HG03342 (cell line): ENCODE measurements around the gene SRP68.
"Not testable (repeated sequence)": the region's sequence is repeated elsewhere in the genome, so short reads cannot be mapped to it uniquely, and the experiment has no call there.

Experiments
- ATAC-seq: cut with Tn5 transposase; IDR thresholded peaks from one replicate; pipeline ENCODE4 v1.9.1; 2021; ENCODE audit warnings: mild to moderate bottlenecking, moderate library complexity; ENCODE audit not compliant: unreplicated experiment

The SRP68 gene

DNA sequence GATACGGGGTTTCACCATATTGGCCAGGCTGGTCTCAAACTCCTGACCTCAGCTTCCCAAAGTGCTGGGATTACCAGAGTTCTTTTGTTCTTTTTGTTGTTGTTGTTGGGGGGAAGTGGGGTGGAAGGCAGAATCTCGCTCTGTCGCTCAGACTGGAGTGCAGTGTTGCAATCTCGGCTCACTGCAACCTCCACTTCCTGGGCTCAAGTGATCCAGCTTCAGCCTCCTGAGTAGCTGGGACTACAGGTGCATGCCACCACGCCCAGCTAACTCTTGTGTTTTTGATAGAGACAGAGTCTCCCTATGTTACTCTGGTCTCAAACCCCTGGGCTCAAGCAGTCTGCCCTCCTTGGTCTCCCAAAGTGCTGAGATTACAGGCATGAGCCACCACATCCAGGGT is 6.1 kb upstream of the SRP68 start:
- not testable (repeated sequence) for ATAC-seq

DNA sequence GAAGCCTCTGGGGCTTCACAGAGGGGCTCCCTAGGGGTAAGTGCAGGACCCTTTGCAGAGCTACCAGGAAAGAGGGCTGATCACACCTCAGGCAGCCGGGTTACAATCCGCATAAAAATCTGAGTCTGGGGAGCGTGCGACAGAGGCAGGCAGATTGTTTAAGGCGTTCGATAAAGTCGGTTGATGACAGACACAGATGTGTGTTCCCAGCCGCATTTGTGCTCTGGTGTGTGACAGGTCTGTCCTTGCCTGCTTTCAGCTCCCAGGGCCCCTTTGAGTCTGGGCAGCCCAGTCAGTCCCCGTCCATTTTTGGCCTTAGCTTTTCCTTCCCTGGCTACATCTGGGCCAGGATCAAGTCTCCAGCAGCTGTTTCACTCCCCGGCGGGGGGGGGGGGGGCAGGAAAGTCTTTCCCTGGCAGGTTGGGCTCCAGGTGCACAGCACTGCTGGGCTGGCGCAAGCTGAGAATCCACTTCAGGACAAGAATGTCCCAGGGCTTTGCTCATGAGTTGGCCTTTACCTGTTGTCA is 5.3 kb upstream of the SRP68 start:
- ATAC-seq = no peak

DNA sequence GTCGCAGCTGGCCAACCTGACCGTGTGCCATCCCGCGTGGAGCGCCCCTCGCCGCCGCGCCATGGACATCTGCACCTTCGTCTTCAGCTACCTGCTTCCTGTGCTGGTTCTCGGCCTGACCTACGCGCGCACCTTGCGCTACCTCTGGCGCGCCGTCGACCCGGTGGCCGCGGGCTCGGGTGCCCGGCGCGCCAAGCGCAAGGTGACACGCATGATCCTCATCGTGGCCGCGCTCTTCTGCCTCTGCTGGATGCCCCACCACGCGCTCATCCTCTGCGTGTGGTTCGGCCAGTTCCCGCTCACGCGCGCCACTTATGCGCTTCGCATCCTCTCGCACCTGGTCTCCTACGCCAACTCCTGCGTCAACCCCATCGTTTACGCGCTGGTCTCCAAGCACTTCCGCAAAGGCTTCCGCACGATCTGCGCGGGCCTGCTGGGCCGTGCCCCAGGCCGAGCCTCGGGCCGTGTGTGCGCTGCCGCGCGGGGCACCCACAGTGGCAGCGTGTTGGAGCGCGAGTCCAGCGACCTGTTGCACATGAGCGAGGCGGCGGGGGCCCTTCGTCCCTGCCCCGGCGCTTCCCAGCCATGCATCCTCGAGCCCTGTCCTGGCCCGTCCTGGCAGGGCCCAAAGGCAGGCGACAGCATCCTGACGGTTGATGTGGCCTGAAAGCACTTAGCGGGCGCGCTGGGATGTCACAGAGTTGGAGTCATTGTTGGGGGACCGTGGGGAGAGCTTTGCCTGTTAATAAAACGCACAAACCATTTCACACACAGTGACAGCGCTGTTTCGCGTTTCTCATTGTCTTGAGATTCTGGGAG is 4.7 kb upstream of the SRP68 start:
- ATAC-seq = no peak

DNA sequence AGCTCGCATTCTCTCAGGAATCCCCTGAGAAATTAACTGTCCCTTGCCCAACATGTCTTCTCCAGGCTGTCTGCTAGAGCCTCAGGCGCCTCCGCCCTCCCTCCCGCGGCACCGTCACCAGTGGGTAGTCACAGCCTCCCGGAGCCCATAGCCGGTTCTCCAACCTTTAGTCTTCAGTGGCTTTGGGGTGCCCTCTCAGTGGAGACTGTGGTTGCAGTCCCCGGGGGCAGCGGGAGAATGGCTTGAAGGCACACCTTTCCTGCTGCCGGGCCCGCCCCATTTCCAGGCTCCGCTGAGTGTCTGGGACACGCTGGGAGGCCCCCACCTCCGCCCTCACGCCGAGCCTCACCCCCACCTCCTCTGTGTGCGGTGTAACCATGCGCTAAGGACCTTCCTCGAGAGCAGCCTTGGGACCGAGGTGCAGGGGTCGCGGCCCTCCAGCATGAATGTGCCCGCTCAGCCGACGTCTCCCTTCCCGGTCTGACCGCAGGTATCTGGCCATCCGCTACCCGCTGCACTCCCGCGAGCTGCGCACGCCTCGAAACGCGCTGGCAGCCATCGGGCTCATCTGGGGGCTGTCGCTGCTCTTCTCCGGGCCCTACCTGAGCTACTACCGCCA is 3.9 kb upstream of the SRP68 start:
- no peak for ATAC-seq

DNA sequence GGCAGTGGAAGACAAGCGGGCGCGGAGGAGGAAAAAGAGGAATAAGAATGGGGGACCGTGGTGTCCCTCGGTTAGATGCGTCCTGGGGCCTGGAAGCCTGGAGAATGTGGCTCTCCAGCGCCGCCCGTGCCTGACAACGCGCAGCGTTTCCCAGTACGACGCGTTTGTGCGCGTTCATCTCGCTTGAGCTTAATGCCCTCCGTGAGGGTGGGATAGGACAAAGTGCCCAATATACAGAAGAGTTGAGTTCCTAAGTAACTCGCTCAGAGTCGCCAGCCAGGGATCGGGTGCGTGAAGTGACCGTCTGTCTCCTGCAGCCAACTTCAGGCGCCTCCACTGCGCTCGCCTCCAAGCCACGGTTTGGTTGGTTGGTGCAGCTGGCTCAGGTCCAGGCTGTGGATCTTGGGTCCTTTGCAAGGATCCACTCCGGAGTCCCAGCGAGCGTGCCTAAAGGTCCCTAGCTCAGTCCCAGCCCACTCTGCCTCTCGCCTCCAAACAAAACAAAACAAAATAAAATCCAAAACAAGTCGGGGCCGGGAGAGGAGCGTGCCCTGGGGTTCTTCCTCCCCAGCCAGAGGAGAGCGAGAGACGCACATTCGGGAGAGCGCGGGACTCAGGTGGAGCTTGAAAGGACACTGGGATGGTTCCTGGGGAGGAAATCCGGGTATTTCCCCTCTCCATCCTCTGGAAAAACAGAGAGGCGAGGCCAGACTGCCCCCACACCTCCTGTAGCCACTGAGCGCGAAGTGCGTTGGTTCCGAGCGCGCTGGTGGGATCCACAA is 3.2 kb upstream of the SRP68 start:
- ATAC-seq = no peak

DNA sequence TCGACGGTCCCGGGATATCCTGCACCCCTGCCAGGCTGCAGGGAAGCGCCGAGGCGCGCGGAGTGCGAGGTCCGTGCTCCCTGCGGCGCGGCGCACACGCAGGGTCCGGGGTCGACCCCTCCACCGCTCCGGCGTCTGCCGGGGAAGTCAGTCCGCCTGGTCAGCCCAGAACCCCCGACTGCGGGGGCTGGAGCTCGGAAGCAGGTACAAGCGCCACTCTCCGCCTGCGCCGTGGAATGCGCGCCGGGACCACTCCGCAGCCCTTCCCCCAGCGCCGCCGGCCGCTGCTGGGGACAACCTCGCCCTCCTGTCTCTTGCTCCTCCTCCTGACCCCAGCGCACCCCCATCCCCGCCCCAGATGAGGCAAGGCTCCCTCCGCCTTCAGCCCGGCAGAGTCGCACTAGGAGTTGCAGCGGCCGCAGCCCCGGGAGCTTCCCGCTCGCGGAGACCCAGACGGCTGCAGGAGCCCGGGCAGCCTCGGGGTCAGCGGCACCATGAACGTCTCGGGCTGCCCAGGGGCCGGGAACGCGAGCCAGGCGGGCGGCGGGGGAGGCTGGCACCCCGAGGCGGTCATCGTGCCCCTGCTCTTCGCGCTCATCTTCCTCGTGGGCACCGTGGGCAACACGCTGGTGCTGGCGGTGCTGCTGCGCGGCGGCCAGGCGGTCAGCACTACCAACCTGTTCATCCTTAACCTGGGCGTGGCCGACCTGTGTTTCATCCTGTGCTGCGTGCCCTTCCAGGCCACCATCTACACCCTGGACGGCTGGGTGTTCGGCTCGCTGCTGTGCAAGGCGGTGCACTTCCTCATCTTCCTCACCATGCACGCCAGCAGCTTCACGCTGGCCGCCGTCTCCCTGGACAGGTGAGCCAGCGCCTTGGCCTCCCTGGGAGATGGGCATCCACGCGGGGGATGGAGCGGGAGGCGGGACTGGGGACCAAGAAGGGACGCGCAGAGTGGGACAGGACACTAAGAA is 2.4 kb upstream of the SRP68 start, which contains the start of gene GALR2:
TSS of gene GALR2 (plus strand) at position 392 of the 974 bp plus-strand sequence. CDS start at position 495, 103 bp downstream.
- ATAC-seq = no peak

DNA sequence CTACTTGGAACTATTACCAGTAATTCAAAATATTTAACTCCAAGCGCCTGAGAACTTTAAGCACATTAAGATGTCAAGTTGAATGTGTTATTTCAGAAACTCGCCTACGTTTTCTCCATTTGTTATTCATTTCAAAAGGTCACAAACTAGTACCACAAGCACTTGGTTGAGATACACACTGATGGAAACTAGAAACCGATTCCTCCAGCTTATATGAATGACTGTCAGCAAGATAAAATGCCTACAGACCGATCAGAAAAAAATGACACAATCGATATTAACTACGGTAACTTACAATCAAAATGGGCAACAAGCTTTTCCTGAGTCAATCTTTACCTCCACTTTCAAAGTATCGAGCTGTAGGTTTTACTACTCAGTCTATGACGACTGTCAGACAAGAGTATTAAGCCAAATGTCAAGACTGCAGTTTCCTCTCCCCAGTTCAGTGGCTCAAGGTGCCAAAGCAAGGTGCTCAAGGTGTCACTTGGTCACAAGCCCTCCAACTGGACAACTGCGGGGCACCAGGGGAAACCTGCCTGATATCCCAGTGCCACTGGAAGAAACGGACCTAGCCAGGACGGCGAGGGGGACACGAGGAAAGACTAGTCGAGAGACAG is 678 bp downstream of the SRP68 start:
- ATAC-seq = no peak

DNA sequence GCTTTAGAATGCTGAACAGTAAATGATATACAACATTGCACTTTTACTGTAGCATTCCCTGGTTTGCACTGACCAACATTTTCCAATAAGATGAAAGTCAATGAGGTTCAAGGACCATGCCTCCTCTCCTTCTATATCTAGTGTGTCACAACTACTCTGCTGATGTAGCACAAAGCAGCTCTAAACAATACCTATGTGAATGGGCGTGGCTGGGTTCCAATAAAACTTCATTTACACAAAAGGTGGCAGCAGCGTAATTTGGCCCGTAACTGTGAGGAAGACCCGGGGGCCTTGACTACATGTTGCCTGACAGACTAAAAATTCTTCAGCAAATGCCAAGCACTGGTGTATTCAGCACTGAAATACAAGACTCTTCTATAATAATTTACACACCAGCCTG is 6.5 kb downstream of the SRP68 start:
- ATAC-seq = no peak

DNA sequence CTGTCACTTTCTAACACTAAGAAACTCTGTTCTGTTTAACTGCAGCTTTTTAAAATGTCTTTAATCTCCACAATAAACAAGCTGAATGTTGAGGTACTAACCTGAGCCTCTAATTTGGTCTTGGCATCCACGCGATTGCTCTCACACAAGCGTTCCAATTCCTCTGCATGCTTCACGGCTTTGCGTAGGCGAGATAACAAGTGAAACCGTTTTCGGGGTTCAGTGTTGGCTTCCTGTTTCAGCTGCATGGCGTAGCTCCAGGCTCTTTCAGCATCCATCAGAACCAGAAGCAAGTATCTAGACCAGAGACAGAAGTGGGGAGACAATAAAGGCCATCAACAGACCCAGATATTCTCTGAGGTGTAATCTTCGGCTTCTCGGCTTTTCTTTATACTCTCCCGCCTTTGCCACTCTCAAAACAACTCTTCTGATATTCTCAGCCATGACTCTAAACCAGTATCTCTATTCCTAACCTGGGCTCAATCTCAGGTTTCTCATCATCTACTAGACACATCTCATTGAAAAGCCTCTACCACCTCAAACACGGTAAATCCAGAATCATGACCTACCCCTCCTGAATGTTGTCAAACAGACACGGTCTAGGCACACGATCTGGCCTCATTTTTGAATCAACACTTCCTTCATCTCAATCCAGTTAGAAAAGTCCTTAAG is 8.3 kb downstream of the SRP68 start:
- ATAC-seq = no peak

DNA sequence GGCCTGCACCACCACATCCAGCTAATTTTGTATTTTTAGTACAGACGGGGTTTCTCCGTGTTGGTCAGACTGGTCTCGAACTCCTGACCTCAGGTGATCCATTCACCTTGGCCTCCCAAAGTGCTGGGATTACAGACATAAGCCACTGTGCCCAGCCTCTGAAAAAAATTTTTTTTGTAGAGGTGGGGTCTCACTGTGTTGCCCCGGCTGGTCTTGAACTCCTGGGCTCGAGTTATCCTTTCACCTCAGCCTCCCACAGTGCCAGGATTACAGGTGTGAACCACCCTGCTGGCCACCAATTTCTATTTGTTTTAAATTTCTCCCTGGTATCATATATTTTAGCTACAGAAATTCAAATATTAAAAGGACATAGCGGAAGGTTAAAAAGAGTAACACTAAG is 14.1 kb downstream of the SRP68 start:
- not testable (repeated sequence) for ATAC-seq

DNA sequence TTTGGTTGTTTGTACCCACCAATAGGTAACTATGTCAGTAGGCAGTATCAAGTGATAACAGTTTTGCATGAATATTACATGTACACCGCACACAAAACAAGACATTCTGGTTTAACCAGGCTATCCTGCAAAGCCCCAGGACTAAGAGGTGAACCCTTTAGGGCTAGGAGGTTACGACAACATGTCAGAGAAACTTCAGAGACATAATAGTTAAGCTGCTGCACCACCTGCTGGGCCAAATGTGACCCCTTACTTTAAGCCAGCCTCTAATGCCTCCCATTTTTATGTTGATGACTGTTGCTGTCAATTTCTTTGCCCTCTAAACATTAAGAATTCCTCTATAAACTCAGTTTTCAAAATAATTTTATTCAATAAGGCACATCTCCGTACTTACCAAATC is 15.4 kb downstream of the SRP68 start:
- ATAC-seq = no peak

DNA sequence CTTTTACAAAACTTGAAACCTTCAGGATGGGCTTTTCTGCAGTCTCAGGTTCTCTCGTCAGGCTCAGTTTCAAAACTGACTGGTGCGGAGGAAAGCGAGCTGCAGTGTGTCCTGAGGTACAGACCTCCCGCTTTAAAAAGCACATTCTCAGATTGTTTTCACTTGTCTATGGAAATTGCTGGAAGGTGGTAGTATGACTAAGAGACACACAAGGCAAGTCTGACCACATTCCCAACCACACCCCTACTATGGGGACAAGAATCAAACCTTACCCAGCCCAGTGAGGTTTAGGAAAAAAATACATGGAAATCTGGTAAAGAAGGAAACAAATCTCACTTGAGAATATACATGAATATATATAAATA is 18.2 kb downstream of the SRP68 start:
- ATAC-seq = no peak

DNA sequence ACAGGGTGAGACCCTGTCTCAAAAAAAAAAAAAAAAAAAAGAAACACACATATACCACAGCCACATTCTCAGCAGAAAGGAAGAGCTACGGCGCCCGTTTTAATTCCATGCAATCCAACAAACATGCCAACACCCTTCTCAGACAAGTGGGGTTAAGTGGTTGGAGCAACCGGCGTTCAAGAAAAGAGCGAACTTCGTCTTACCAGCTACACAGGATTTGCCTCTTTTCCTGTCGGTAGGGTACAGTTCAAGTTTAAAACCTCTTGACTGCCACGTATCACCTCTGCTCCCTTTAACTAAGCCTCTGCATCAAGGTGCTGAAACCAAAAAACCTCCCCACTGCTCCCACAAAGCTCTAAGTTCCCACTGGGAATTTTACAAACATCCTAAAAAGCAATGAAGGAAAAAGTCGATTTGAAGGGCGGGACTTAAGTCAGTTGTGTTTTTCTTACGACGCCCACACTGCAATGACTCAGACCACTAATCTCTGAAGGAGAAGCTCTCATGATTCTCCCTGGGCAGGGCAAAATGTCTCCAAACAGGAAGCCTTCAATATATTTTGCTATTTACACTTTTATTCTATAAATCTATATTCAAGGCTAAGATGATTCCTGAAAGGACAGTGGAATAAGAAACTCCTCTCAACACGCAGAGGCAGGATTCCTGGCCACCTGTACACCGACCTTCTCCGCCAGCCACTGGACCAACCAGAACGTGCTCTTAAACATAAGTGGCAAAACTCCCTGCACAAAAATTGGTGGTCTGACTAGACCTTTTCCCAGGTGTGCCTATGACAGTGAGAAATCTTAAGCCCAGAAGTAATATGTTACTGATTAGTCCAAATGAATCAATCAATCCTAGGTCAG is 18.8 kb downstream of the SRP68 start:
- no peak for ATAC-seq

DNA sequence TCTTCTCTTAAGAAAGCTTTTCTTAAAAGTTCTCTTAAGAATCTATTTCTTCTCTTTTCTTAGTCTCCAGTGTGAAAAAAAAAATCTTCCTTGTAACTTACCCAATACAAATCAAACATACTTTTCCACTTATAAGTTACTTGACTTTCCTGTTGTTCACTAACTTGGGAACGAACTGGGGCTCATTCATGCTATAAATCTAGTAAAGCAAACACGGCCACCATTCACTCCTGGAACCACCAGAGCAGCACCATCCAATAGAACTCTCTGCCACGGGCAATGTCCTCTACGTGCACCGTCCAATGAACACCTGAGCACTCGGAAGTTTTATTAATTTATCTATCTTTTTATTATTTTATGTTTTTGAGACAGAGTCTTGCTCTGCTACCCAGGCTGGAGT is 20.8 kb downstream of the SRP68 start:
- no peak for ATAC-seq

DNA sequence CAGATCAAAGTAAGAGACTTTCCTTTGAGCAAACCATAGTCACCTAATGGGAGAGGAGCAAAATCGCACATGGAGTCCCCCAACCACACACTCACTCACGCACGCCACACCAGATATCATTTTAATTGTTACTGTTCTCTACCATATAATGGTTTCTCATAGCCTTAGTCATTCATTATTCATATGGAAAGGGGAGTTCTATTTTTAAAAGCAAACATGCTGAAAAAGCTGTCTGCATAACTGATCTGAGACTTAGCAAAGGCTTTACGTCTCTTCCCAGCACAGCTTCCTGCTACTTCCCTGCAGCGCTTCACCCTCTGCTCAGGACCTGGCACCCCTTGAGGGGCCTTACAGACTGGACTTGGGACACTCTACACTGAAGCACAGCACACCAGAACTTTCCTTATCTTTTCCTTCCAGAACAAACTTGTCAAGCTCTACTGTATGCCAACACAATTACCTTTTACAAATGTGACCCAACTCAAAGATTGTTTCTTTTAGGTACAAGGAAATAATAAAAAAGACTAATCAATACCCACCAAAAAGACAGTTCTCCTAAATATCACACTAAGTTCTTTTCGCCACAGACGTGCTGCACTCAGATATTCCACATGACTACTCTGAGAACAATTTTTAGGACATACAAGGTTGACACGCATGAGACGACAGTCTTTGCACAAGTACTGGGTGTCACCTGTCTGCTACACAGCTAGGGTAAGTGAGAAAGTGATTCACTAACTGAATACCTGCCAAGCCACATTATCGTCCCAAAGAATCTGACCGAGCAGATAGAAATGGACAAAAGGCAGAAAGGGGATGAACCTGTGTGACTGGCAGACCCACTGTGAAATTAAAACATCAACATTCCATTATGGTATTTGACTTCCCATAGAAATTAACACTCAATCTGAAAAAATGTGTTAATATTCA is 21.5 kb downstream of the SRP68 start:
- no peak for ATAC-seq

DNA sequence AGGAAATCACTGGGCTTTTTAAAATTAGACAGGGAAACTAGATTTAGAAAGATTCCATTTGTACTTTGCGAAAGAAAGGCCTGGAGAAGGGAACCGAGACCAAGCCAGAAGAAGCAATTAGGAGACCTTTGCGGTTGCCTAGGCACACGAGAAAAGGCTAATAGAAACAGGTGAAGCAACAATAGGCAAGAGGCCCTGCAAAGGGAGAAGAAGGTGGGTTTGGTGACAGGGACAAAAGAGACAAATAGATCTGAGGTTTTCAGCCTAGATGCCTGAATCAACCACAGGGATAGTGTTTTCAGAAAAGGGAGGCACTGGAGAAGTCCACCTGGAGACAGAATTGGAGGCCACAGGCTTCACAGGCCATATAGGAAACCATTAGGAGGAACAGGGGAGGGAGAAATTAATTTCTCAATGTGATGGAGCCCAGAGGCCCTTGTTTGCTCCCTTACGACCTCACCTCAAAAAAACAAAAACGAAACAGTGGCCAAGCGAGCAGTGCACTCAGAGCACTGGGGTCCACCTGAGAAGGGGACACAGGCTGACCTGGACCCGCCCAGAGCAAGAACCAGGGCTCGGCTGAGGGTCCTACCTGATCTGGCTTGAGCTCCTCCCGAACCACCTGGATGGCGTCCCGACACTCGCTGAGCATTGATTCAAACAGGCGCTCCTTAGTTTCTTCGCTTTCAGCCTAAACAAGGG is 22.3 kb downstream of the SRP68 start:
- ATAC-seq = no peak

DNA sequence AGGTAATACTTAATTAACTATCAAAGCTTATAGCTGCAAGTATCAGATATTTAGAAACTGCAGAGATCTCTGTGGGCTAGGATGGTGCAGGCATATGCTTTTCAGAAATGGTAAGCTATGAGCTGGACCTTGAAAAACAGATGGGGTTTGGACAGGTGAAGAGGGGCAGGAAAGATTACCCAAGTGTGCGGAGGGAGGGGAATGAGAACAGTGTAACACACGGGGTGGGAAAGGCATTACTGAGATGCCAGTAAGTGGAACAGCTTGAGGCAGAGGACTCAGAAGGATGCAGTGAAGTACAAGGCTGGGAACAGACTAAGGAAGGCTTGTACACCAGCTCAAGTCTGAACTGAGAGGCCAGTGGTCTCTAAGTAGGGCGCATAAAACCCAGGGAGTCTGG is 23.1 kb downstream of the SRP68 start:
- no peak for ATAC-seq
